HG03354 (cell line): ENCODE data around the gene LYZL4.

Experiments used
- ATAC-seq: cut with Tn5 transposase; IDR thresholded peaks from one replicate; pipeline ENCODE4 v1.9.1; 2021; ENCODE audit warnings: mild to moderate bottlenecking; ENCODE audit not compliant: unreplicated experiment, poor library complexity, severe bottlenecking

The LYZL4 gene

DNA sequence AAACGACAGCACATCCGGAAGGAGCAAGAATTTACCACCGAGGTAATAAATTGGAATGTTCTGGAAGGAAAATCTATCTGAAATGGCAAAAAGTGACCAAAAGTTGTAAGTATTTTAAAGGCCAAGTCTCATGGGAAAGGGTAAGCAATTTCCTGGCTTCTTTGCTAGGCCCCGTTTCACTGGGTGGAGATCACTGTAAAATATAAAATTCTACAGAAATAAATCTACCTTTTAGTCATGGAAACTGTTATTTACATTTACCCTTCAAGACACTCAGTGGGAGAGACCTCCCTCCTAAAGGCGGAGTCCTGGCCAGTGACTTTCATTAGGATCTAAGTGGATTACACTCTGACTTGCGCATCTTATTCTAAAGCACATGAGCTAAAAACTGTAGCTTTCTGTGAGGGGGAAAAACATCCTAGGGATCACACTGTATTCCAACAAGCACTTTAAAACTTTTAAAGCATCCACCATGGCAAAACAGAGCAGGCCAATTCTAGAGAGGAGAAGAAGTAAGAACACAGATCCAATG is 28.8 kb downstream of the LYZL4 start:
- no peak for ATAC-seq

GRCh38 chr3:42377681-42378080 is 32.7 kb downstream of the LYZL4 start:
- no peak for ATAC-seq

DNA sequence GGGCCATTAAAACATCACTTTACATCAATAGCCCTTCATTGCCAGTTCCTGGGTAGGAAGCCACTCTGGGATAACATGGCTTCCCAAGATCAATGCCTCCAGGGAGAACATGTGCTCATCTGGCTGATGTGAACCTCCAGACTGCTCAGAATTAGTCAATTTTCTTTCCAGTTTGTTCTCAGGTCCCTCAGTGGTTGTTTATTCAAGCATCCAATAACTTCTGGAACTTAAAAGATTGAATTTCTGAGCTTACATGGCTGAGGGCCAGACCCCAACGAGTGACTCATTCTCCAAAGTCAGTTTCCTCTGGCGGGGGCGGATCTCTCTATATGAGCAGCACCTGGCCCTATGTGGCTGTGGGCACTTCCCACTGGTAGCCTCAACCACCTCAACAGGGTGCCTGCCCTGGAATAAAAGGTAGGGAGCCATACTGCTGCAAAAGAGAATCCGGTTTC is 34.0 kb downstream of the LYZL4 start:
- no peak for ATAC-seq

- ATAC-seq = no peak
Measured at GRCh38 chr3:42375121-42375800, 35.1 kb downstream of the LYZL4 start.

DNA sequence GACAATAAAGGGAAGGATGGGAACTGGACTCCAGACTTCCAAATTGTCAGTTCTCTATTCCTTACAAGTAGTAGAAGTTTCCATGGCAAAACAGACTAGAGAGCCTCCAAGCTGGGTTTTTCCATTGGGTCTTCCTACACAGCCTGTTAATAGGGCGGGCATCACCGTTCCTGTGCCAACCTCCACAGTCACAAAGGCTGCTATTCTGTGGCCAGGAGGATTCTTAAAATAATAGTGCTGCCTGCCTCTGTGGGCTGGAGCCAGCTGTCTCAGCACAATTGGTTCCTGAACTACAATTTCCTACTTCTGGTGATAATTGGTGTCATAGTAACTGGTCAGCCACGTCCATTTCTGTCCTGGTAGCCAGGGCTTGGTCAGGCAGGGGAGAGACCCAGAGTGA is 38.6 kb downstream of the LYZL4 start:
- no peak for ATAC-seq

DNA sequence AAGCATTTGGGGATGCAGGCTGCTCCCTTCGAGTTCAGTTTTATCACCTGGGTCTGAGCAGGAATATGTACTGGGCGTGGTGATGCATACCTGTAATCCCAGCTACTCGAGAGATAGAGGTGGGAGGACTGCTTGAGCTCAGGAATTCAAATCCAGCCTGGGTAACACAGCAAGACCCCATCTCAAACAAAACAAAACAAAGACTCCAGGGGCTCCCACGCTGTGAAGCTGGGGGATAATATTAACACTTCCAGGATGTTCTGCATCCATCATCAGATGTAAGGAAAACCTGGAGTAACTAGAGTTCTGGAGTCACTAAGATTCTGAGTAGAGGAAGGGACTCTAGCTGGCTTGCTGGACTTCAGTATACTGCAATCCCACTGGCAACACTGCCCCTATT is 40.6 kb downstream of the LYZL4 start:
- ATAC-seq = no peak

DNA sequence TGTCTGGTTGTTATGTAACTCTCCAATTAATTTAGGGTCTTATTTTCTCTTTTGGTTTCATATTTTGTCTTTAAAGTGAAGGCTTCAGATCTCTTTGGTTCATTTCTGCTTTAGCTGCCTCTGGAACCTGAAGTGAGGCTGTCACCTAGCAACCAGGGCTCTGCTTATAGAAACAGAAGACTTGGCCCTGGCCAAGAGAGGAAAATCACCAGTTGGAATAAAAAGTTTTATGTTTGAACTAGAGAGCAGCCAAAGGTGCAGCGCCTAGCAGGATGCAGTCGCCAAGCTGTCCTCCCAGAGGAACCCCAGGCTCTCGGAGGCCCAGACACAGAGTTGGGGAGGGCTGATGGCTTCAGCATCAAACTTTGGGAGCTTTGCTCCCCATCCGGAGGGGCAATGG is 41.1 kb downstream of the LYZL4 start:
- ATAC-seq = no peak

- ATAC-seq = no peak
Measured at GRCh38 chr3:42368861-42369260, 41.5 kb downstream of the LYZL4 start.

GRCh38 chr3:42367903-42368302 is 42.5 kb downstream of the LYZL4 start:
- ATAC-seq = no peak

DNA sequence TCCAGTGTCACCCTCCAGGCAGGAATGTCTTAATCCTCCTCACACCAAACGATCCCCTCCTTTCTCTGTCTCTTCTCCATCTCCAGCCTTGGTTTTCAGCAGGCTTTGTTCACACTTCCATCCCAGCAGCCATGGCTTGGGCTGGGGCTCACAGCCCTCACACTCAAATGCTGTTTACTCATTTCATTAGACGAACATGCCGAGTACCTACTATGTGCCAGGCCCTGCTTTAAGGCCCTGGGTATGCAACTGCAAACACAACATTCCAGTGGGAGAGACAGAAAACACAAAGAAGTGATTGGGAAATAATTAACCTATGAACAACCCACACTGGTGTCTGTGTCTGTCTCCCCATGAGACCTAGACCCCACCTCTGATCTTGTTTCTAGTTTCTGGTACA is 43.9 kb downstream of the LYZL4 start:
- ATAC-seq = no peak

DNA sequence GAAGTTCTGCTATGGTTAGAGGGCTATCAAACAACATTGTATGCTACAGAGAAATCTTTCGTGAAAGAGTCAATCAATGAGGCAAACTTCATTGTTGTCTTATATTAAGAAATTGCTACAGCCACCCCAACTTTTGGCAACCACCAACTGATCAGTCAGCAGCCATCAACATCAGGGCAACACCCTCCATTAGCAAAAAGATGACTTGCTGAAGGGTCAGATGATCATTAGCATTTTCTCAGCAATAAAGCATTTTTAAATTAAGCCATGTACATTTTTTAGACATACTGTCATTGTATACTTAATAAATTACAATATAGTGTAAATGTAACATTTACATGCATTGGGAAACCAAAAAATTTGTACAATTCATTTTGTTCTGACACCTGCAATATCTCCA is 53.1 kb downstream of the LYZL4 start:
- no peak for ATAC-seq

GRCh38 chr3:42355612-42356011 is 54.8 kb downstream of the LYZL4 start:
- ATAC-seq = no peak

DNA sequence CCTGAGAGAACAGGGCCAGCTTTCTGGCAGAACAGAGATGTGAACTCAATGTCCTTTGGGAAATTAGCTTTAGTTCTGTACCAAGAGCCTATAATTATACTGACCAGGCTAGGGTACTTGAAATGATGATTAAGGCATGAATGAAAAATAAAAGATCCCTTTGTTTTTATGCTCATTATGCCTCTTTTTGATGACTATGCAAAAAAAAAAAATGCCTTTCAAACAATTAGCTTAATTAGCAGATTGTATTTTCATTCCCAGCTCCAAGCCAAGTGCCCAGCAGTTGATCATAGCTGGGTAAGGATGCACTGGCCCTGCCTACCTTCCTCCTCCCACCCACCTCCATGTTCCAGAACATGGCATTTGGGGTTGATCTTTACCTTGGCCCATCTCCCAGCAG is 56.8 kb downstream of the LYZL4 start:
- no peak for ATAC-seq

DNA sequence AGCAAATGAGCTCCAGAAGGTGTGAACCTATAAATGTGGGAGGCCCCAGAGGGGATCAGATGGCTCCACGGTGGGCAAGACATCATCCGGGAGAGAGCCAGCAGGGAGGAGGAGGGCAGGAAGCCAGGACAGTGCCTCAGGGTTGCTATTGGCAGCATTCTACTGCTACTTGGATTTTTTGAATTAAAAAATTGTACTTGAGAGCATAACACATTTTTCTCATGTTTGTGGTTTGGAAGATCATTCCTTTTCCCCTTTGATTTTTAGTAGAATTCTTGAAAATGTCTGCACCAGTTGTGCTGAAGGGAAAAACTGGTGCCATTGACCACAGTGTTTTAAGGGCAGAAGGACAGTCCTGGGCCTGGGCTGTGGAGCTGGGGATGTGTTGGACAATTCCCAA is 59.2 kb downstream of the LYZL4 start:
- no peak for ATAC-seq

- ATAC-seq = no peak
Measured at GRCh38 chr3:42349765-42350594, 60.4 kb downstream of the LYZL4 start.

DNA sequence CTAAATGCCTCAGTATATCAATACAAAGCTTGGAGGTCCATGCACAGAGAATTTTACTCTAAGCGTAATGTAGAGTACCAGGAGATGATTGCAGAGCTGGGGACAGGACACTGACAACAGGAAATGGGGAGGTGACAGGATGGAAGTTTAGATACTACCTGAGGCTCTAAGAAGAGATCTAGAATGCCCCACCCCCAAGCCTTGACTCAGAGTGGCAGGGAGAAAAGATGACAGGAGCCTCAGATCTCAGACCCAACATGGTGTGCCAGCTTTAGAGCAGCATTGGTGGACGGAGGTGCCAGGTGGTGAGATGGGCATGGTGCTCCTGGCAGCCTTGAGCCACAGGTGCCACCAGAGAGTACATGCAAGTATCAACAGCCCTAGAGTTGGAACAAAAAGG is 62.5 kb downstream of the LYZL4 start:
- no peak for ATAC-seq
